ENCODE results near the gene CEACAM3.

CEACAM3 gene

DNA sequence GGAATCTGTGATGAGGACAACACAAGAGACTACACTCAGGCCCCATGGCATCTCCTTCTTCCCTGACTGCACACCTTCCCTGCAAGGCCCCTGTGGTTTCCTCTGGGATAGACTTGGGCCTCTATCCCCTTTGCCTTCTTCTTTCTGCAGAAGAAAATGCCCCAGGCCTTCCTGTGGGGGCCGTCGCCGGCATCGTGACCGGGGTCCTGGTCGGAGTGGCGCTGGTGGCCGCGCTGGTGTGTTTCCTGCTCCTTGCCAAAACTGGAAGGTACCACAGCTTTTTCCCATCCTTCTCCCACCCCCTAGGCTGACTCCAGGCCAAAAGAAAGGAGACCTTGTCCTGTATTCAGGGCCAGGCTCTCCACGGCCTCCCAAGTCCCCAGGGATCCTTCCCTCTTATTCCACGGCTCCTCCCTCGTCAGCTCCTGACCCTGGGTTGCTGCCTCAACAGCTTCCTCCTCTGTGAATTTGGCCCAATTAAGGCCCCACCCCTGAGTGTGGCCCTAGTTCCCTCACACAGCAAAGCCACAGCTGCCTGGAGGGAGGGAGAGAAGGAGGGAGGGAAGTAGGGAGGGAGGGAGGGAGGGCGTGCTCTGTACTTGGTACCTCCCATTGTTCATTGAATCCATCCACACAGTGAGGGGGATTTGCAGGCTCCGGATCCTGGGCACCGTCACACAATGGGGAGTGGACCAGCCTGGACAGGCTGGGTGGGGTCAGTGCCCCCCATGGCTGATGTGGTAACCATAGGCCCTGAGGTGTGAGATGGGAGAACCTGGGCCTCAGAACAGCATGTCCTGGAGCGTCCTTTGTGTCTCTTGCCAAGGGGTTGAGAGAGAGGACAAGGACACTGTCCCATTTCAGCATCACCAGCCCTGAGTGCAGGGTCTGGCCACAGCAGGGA lies 12.5 kb downstream of the CEACAM3 start:
- TF ChIP-seq, protein P1, sequence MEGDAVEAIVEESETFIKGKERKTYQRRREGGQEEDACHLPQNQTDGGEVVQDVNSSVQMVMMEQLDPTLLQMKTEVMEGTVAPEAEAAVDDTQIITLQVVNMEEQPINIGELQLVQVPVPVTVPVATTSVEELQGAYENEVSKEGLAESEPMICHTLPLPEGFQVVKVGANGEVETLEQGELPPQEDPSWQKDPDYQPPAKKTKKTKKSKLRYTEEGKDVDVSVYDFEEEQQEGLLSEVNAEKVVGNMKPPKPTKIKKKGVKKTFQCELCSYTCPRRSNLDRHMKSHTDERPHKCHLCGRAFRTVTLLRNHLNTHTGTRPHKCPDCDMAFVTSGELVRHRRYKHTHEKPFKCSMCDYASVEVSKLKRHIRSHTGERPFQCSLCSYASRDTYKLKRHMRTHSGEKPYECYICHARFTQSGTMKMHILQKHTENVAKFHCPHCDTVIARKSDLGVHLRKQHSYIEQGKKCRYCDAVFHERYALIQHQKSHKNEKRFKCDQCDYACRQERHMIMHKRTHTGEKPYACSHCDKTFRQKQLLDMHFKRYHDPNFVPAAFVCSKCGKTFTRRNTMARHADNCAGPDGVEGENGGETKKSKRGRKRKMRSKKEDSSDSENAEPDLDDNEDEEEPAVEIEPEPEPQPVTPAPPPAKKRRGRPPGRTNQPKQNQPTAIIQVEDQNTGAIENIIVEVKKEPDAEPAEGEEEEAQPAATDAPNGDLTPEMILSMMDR (conservative IDR thresholded peaks at IDR 0.05; ENCODE audit: low read depth, low read length) = no peak

DNA sequence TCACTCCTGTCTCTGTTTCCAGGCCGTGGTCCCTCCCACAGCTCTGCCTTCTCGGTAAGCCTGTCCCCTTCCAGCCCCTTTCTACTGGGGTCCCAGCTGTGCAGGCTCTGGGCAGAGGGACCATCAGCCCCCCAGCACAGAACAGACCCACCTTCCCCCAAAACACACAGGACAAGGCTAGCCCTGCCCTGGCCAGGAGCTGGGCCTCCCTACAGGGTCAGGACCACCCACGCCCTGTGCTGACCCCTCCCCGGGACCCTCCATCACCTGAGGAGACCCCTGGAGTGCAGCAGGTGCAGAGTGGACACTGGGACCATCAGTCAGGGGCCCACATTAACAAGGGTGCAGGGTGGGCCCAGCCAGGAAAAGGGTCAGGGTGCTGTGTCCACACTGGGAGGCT lies 13.9 kb downstream of the CEACAM3 start:
- Histone ChIP-seq H3K79me2 (ENCODE audit: insufficient read depth, low read depth) (no peaks in the 10 kb centered on the region), H4K20me1 (ENCODE audit: insufficient read depth) (no peaks in the 10 kb centered on the region), H3K9ac (no peak overlapping the region), H3K4me3 (IDR thresholded peaks at IDR 0.05; ENCODE audit: insufficient read depth, low read depth, low read length) (no peak overlapping the region), H3K4me2 (no peak overlapping the region), H3K36me3 (ENCODE audit: insufficient read depth) (no peaks in the 10 kb centered on the region), H3K4me1 (ENCODE audit: low read depth, poor library complexity, severe bottlenecking) (no peaks in the 10 kb centered on the region), H3K27ac (no peak overlapping the region), H3K27me3 (ENCODE audit: insufficient read depth, low read depth) (peaks cover 38% of the 10 kb centered on the region), H2AFZ (ENCODE audit: low read depth) (no peak overlapping the region)
- TF ChIP-seq, protein P1 (conservative IDR thresholded peaks at IDR 0.05; ENCODE audit: low read depth, low read length) = no peak

More for the DNA sequence above, 12.5 kb downstream of the CEACAM3 start:
- Histone ChIP-seq H4K20me1 (ENCODE audit: insufficient read depth) (no peaks in the 10 kb centered on the region), H3K9ac (no peak overlapping the region), H2AFZ (ENCODE audit: low read depth) (no peak overlapping the region), H3K36me3 (ENCODE audit: insufficient read depth) (no peaks in the 10 kb centered on the region), H3K4me3 (IDR thresholded peaks at IDR 0.05; ENCODE audit: insufficient read depth, low read depth, low read length) (no peak overlapping the region), H3K79me2 (ENCODE audit: insufficient read depth, low read depth) (no peaks in the 10 kb centered on the region), H3K27me3 (ENCODE audit: insufficient read depth, low read depth) (peaks cover 40% of the 10 kb centered on the region), H3K4me1 (ENCODE audit: low read depth, poor library complexity, severe bottlenecking) (no peaks in the 10 kb centered on the region), H3K4me2 (no peak overlapping the region), H3K27ac (no peak overlapping the region)

DNA sequence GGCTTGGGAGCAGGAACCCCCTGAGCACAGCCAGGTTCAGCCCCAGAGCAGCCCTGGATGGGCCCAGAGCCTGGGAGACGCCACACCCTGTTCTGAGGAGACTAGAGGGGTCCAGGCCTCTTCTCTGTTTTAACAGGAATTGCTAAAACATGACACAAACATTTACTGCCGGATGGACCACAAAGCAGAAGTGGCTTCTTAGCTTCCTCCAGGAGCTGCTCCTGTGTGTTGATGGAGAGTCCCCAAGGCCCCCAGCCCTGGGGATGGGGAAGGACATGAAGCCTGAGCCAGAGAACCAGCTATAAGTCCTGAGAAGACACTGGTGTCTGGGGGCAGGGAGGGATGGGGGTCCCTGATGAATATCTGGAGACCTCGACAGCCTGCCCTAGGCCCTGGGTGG lies 14.6 kb downstream of the CEACAM3 start:
- H3K4me2 ChIP-seq = no peak overlapping the region
- TF ChIP-seq, protein P1 (conservative IDR thresholded peaks at IDR 0.05; ENCODE audit: low read depth, low read length) = no peak
- H3K27me3 ChIP-seq (ENCODE audit: insufficient read depth, low read depth) = peaks cover 38% of the 10 kb centered on the region
- no peaks in the 10 kb centered on the region for H3K79me2 ChIP-seq (ENCODE audit: insufficient read depth, low read depth)
- H3K36me3 ChIP-seq (ENCODE audit: insufficient read depth) = no peaks in the 10 kb centered on the region
- no peak overlapping the region for H3K4me3 ChIP-seq (IDR thresholded peaks at IDR 0.05; ENCODE audit: insufficient read depth, low read depth, low read length)
- no peaks in the 10 kb centered on the region for H3K4me1 ChIP-seq (ENCODE audit: low read depth, poor library complexity, severe bottlenecking)
- H2AFZ ChIP-seq (ENCODE audit: low read depth) = no peak overlapping the region
- H3K9ac ChIP-seq = no peak overlapping the region
- no peak overlapping the region for H3K27ac ChIP-seq
- H4K20me1 ChIP-seq (ENCODE audit: insufficient read depth) = no peaks in the 10 kb centered on the region

DNA sequence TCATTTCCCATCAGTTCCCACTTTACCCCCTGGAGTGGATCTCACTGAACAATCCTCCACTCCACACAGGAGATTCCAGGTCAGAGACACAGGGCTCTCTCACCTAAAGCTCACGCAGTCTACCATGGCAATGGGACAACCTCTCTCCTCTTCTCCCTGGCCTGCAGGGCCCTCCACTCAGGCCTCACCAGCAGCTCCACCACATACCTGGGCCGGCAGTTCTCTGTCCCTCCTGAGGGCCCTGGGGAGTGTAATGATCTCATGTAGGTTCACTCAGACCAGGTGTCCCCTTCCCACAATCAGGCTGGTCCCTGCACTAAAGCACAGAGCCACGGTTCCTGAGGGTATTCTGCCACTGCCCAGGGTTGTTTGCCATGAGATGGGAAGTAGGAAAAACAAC lies 15.6 kb downstream of the CEACAM3 start:
- no peak overlapping the region for H2AFZ ChIP-seq (ENCODE audit: low read depth)
- no peak overlapping the region for H3K9ac ChIP-seq
- H4K20me1 ChIP-seq (ENCODE audit: insufficient read depth) = no peaks in the 10 kb centered on the region
- H3K27ac ChIP-seq = no peak overlapping the region
- H3K79me2 ChIP-seq (ENCODE audit: insufficient read depth, low read depth) = no peaks in the 10 kb centered on the region
- peaks cover 37% of the 10 kb centered on the region; the same call in 1 of the 2 replicates for H3K27me3 ChIP-seq (ENCODE audit: insufficient read depth, low read depth)
- no peaks in the 10 kb centered on the region for H3K4me1 ChIP-seq (ENCODE audit: low read depth, poor library complexity, severe bottlenecking)
- TF ChIP-seq, protein P1 (conservative IDR thresholded peaks at IDR 0.05; ENCODE audit: low read depth, low read length) = no peak
- no peak overlapping the region for H3K4me3 ChIP-seq (IDR thresholded peaks at IDR 0.05; ENCODE audit: insufficient read depth, low read depth, low read length)
- no peak overlapping the region for H3K4me2 ChIP-seq
- no peaks in the 10 kb centered on the region for H3K36me3 ChIP-seq (ENCODE audit: insufficient read depth)
